DND-41 (cell line): Measurements from ENCODE around the gene SMIM29.

Experiments
- ATAC-seq: fragments of 200-7000 bp; cut with Tn5 transposase; 3 replicates; pipeline ENCODE4 v1.9.1; 2021; ENCODE audit warnings: low read depth; ENCODE audit not compliant: insufficient read depth
- DNase-seq: peaks from one replicate; pipeline ENCODE4 v3.0.0-alpha.2; 2020
- H2AFZ ChIP-seq: 2 replicates; pipeline ENCODE4 v1.6.0; 2012; ENCODE audit warnings: low read depth, low read length
- H3K27ac ChIP-seq: 2 replicates; pipeline ENCODE4 v1.5.1; 2012; ENCODE audit warnings: low read length, inconsistent platforms
- H3K27me3 ChIP-seq: fragments of 200-600 bp; sonication (generic); 2 replicates; pipeline ENCODE4 v1.6.0; 2012; ENCODE audit warnings: low read length, mild to moderate bottlenecking, inconsistent platforms; ENCODE audit not compliant: insufficient read depth, poor library complexity
- H3K36me3 ChIP-seq: 2 replicates; pipeline ENCODE4 v1.5.1; 2012; ENCODE audit warnings: low read length, inconsistent platforms; ENCODE audit not compliant: insufficient read depth
- H3K4me1 ChIP-seq: 2 replicates; pipeline ENCODE4 v1.5.1; 2012; ENCODE audit warnings: mild to moderate bottlenecking, low read length; ENCODE audit not compliant: insufficient read depth
- H3K4me2 ChIP-seq: 2 replicates; pipeline ENCODE4 v1.6.0; 2012; ENCODE audit warnings: mild to moderate bottlenecking, moderate library complexity, low read length, inconsistent platforms; ENCODE audit not compliant: insufficient read depth
- H3K4me3 ChIP-seq, 2 experiments: fragments of 200-600 bp in 1 of 2; shearing (Covaris generic) in 1 of 2; 2 replicates each; pipeline ENCODE4 v1.5.1; 2012 to 2016; ENCODE audit warnings: inconsistent platforms in 2 of 2, low read length in 2 of 2, mild to moderate bottlenecking in 2 of 2, low read depth in 1 of 2, moderate library complexity in 1 of 2
- H3K79me2 ChIP-seq: 2 replicates; pipeline ENCODE4 v1.6.0; 2012; ENCODE audit warnings: low read length, inconsistent platforms; ENCODE audit not compliant: insufficient read depth
- H3K9ac ChIP-seq: 2 replicates; pipeline ENCODE4 v1.6.0; 2012; ENCODE audit warnings: low read depth, mild to moderate bottlenecking, inconsistent platforms, low read length, moderate library complexity
- H3K9me3 ChIP-seq: 2 replicates; pipeline ENCODE4 v1.5.1; 2012; ENCODE audit warnings: low read length, moderate library complexity, mild to moderate bottlenecking, inconsistent platforms; ENCODE audit not compliant: insufficient read depth, severe bottlenecking
- H4K20me1 ChIP-seq: 2 replicates; pipeline ENCODE4 v1.6.0; 2012; ENCODE audit warnings: low read length; ENCODE audit not compliant: insufficient read depth
- EZH2 ChIP-seq: IDR thresholded peaks from 3 replicates; pipeline ENCODE4 v1.6.1; 2012; ENCODE audit warnings: borderline replicate concordance, low read depth, mild to moderate bottlenecking, moderate library complexity, low read length, inconsistent platforms; ENCODE audit not compliant: severe bottlenecking
- TF ChIP-seq, protein P1 (sequence below): IDR thresholded peaks from 2 replicates; pipeline ENCODE4 v1.5.1; 2012; ENCODE audit warnings: borderline replicate concordance, low read length, moderate library complexity, mild to moderate bottlenecking; ENCODE audit not compliant: poor library complexity, severe bottlenecking; ENCODE audit errors: extremely low read depth

Gene SMIM29

DNA sequence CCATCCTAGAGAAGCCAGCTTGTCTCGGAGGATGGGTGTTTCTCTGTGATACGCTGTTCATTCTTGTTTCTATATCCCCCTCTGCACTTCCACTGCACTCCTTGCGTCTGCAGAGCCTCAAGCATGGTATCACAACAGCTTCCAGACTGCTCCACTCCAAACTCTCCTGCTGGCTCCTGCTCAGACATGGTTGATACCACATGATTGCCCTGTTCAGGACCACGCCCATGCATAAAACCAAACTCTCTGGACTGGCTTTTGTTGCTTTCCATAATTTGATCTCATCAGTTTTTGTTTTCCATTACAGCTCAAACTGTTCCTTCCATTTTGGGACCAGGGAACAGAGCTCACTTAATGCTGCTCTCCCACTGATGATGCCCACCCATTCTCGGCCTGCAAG lies 30.0 kb upstream of the SMIM29 start:
- TF ChIP-seq, protein P1, sequence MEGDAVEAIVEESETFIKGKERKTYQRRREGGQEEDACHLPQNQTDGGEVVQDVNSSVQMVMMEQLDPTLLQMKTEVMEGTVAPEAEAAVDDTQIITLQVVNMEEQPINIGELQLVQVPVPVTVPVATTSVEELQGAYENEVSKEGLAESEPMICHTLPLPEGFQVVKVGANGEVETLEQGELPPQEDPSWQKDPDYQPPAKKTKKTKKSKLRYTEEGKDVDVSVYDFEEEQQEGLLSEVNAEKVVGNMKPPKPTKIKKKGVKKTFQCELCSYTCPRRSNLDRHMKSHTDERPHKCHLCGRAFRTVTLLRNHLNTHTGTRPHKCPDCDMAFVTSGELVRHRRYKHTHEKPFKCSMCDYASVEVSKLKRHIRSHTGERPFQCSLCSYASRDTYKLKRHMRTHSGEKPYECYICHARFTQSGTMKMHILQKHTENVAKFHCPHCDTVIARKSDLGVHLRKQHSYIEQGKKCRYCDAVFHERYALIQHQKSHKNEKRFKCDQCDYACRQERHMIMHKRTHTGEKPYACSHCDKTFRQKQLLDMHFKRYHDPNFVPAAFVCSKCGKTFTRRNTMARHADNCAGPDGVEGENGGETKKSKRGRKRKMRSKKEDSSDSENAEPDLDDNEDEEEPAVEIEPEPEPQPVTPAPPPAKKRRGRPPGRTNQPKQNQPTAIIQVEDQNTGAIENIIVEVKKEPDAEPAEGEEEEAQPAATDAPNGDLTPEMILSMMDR: no peak
- no peak for TF ChIP-seq EZH2
- ATAC-seq (no peak), DNase-seq (no peak)
- Histone ChIP-seq H3K9me3 (no peaks in the 10 kb centered on the region), H3K4me2 (no peak overlapping the region), H3K79me2 (no peaks in the 10 kb centered on the region), H3K4me3 (no peak overlapping the region), H3K36me3 (peaks cover 38% of the 10 kb centered on the region), H4K20me1 (no peaks in the 10 kb centered on the region), H3K9ac (no peak overlapping the region), H3K27ac (no peak overlapping the region), H3K4me1 (no peaks in the 10 kb centered on the region), H3K27me3 (no peaks in the 10 kb centered on the region), H2AFZ (no peak overlapping the region)

DNA sequence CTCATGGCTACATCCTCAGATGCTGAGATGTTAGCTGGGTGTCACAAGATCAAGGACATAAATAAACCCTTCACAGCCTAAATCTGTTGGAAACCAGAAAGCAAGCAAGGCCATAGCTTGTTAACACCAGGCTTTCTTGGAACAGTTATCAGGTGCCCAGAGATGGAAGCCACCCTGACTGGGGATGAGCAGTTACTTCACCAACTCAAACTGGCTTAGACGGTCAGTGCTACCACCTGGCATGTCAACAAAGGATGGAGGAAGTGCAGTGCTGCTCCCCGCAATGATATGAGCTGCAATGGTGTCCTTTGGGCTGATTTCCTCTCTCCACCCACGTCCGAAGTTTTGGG lies 28.9 kb upstream of the SMIM29 start:
- no peak overlapping the region for H3K9ac ChIP-seq
- no peaks in the 10 kb centered on the region for H3K4me1 ChIP-seq
- no peak overlapping the region for H2AFZ ChIP-seq
- no peaks in the 10 kb centered on the region for H3K9me3 ChIP-seq
- no peak overlapping the region for H3K27ac ChIP-seq
- no peak for DNase-seq
- no peaks in the 10 kb centered on the region for H3K27me3 ChIP-seq
- H4K20me1 ChIP-seq: no peaks in the 10 kb centered on the region
- H3K36me3 ChIP-seq: peaks cover 33% of the 10 kb centered on the region
- no peak for ATAC-seq
- H3K79me2 ChIP-seq: no peaks in the 10 kb centered on the region
- no peak overlapping the region for H3K4me2 ChIP-seq
- no peak overlapping the region for H3K4me3 ChIP-seq
- TF ChIP-seq, protein P1: no peak
- no peak for TF ChIP-seq EZH2

DNA sequence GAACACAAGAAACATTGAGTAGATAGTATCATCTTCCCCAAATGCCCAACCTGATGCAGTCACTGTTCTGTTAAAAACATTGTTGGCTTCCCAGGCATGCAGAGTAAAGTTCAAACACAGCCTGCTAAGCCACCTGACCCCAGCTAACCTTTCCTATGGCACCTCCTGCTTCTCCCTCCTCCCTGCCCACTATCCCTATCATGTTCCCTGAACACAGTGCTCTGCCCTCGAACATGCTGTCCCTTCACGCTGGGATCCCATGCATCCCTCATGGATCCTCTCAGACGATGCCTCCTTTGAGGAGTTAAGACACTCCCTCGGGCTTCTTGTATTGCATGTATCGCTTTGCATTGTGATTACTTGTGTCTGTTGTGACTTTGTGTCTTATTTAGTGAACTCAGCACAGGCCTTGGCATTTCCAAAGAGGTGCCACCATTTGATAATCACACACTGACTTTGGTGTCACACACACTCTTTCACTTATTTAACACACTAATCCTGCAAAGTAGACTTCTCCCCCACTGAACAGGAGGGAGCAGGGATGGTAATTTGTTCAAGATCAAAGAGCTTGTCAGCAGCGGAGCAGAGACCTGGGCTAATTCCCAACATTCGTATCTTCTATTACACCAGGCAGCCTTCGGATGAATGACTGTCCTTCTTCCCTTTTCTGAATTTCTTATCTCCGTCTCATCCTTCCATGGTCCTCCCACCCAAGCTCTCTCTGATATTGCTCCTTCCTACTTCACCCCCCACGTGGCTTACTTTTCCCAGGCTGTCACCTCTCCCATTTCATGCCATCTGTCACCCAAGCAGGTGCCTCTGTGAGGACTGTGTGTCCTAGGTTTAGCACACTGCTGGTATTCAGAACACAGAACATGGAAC lies 28.3 kb upstream of the SMIM29 start:
- DNase-seq: no peak
- H3K79me2 ChIP-seq: no peaks in the 10 kb centered on the region
- H3K4me2 ChIP-seq: no peak overlapping the region
- H3K27ac ChIP-seq: no peak overlapping the region
- no peak overlapping the region for H2AFZ ChIP-seq
- no peaks in the 10 kb centered on the region for H3K4me1 ChIP-seq
- H3K9ac ChIP-seq: no peak overlapping the region
- no peak for TF ChIP-seq EZH2
- TF ChIP-seq, protein P1: no peak
- no peaks in the 10 kb centered on the region for H4K20me1 ChIP-seq
- H3K4me3 ChIP-seq: no peak overlapping the region
- no peaks in the 10 kb centered on the region for H3K9me3 ChIP-seq
- no peaks in the 10 kb centered on the region for H3K27me3 ChIP-seq
- peaks cover 28% of the 10 kb centered on the region for H3K36me3 ChIP-seq
- no peak for ATAC-seq

DNA sequence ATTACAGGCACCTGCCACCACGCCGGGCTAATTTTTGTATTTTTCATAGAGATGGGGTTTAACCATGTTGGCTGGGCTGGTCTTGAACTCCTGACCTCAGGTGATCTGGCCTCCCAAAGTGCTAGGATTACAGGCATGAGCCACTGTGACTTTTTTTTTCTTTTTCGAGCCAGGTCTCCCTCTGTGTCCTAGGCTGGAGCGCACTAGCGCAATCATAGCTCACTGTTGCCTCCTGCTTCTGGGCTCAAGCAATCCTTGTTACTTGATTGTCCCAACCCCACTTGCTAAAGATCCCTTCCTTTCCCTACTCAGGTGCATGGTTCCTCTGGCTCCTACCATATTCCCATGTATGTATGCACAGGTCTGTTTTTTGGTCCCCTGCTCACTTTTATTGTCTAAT lies 27.4 kb upstream of the SMIM29 start:
- Histone ChIP-seq H3K4me3 (no peak overlapping the region), H3K9me3 (no peaks in the 10 kb centered on the region), H2AFZ (no peak overlapping the region), H3K27me3 (no peaks in the 10 kb centered on the region), H3K4me2 (no peak overlapping the region), H3K79me2 (no peaks in the 10 kb centered on the region), H3K4me1 (no peaks in the 10 kb centered on the region), H3K9ac (no peak overlapping the region), H4K20me1 (no peaks in the 10 kb centered on the region), H3K27ac (no peak overlapping the region), H3K36me3 (peaks cover 27% of the 10 kb centered on the region)
- DNase-seq (no peak), ATAC-seq (no peak)
- TF ChIP-seq, protein P1: no peak
- no peak for TF ChIP-seq EZH2
